ENCODE measurements around the gene KCNMA1. TPM values are rescaled to one million over a fixed set of nuclear protein-coding genes. Genes with fewer than 3 reads are reported as not detected.

The KCNMA1 gene
- total RNA-seq, 2 donors from 2014 or later, result 23.2 to 44.5 TPM

- Histone ChIP-seq H3K9me3 (no peaks in the 10 kb centered on the region), H3K36me3 (no peaks in the 10 kb centered on the region), H3K27ac (no peak overlapping the region), H3K27me3 (no peaks in the 10 kb centered on the region), H3K4me1 (no peaks in the 10 kb centered on the region), H3K9ac (ENCODE audit: low read depth in 2 of 2, low read length in 2 of 2) (no peak overlapping the region), H3K4me3 (no peak overlapping the region)
- intact Hi-C loops (cut with DNase I), result no loop called here
- TF ChIP-seq, protein P1, sequence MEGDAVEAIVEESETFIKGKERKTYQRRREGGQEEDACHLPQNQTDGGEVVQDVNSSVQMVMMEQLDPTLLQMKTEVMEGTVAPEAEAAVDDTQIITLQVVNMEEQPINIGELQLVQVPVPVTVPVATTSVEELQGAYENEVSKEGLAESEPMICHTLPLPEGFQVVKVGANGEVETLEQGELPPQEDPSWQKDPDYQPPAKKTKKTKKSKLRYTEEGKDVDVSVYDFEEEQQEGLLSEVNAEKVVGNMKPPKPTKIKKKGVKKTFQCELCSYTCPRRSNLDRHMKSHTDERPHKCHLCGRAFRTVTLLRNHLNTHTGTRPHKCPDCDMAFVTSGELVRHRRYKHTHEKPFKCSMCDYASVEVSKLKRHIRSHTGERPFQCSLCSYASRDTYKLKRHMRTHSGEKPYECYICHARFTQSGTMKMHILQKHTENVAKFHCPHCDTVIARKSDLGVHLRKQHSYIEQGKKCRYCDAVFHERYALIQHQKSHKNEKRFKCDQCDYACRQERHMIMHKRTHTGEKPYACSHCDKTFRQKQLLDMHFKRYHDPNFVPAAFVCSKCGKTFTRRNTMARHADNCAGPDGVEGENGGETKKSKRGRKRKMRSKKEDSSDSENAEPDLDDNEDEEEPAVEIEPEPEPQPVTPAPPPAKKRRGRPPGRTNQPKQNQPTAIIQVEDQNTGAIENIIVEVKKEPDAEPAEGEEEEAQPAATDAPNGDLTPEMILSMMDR (IDR thresholded peaks at IDR 0.05), result no peak
- DNase-seq, result no peak
Measured at GRCh38 chr10:77301305-77301730, 336.3 kb downstream of the KCNMA1 start.

GRCh38 chr10:77300682-77301302 lies 336.8 kb downstream of the KCNMA1 start:
- intact Hi-C loops (cut with DNase I), result no loop called here
- H3K9ac ChIP-seq (ENCODE audit: low read depth in 2 of 2, low read length in 2 of 2), result no peak overlapping the region
- no peak for DNase-seq
- H3K4me1 ChIP-seq, result no peaks in the 10 kb centered on the region
- H3K4me3 ChIP-seq, result no peak overlapping the region
- no peak overlapping the region for H3K27ac ChIP-seq
- H3K36me3 ChIP-seq, result no peaks in the 10 kb centered on the region
- TF ChIP-seq, protein P1 (IDR thresholded peaks at IDR 0.05), result no peak
- H3K27me3 ChIP-seq, result no peaks in the 10 kb centered on the region
- no peaks in the 10 kb centered on the region for H3K9me3 ChIP-seq

GRCh38 chr10:77299320-77299719 lies 338.3 kb downstream of the KCNMA1 start:
- Histone ChIP-seq H3K27me3 (no peaks in the 10 kb centered on the region), H3K9ac (ENCODE audit: low read depth in 2 of 2, low read length in 2 of 2) (no peak overlapping the region), H3K9me3 (no peaks in the 10 kb centered on the region), H3K4me1 (no peaks in the 10 kb centered on the region), H3K27ac (no peak overlapping the region), H3K4me3 (no peak overlapping the region), H3K36me3 (no peaks in the 10 kb centered on the region)
- TF ChIP-seq, protein P1 (IDR thresholded peaks at IDR 0.05), result no peak
- no peak for DNase-seq
- intact Hi-C loops (cut with DNase I), result no loop called here

DNA sequence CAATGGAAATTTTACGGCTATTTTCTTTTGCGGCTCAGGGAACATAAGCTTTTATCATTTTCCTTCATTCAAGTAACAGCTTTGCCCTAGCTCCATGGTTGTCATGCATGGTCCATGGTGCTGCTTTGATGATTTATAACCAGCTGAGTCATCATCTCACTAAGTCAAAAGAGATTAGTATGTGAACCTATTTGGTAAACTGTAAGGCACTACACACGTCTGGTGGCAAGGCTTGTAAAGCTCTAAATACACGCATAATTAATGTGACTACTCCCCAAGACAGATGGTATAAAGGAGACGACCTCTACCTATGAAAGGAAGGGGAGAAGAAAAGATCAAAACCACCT lies 340.2 kb downstream of the KCNMA1 start:
- H3K27ac ChIP-seq, result no peak overlapping the region
- TF ChIP-seq, protein P1 (IDR thresholded peaks at IDR 0.05), result no peak
- no peak for DNase-seq
- H3K27me3 ChIP-seq, result no peaks in the 10 kb centered on the region
- H3K9me3 ChIP-seq, result no peaks in the 10 kb centered on the region
- no peaks in the 10 kb centered on the region for H3K4me1 ChIP-seq
- H3K9ac ChIP-seq (ENCODE audit: low read depth in 2 of 2, low read length in 2 of 2), result no peak overlapping the region
- intact Hi-C loops (cut with DNase I), result no loop called here
- H3K36me3 ChIP-seq, result no peaks in the 10 kb centered on the region
- H3K4me3 ChIP-seq, result no peak overlapping the region

GRCh38 chr10:77296534-77297392 lies 340.8 kb downstream of the KCNMA1 start:
- no peaks in the 10 kb centered on the region for H3K36me3 ChIP-seq
- no peak for DNase-seq

More at GRCh38 chr10:77296534-77297392, 340.8 kb downstream of the KCNMA1 start:
- H3K4me1 ChIP-seq, result no peaks in the 10 kb centered on the region
- H3K27ac ChIP-seq, result no peak overlapping the region
- H3K9ac ChIP-seq (ENCODE audit: low read depth in 2 of 2, low read length in 2 of 2), result no peak overlapping the region
- intact Hi-C loops (cut with DNase I), result no loop called here
- TF ChIP-seq, protein P1 (IDR thresholded peaks at IDR 0.05), result no peak
- H3K27me3 ChIP-seq, result no peaks in the 10 kb centered on the region
- no peaks in the 10 kb centered on the region for H3K9me3 ChIP-seq
- H3K4me3 ChIP-seq, result no peak overlapping the region
